T47D (cell line): Measurements from ENCODE around the gene CEP135.
"Not testable (repeated sequence)": the region's sequence is repeated elsewhere in the genome, so short reads cannot be mapped to it uniquely, and the experiment has no call there.

Experiments used
- DNase-seq, 2 experiments: peaks; one replicate each; pipeline versions ENCODE4 v3.0.0 to v3.0.0-alpha.2; 2011 to 2012; ENCODE audit warnings: low read depth in 1 of 2, low spot score in 1 of 2
- JUND ChIP-seq: IDR thresholded peaks from 2 replicates; pipeline ENCODE4 v1.6.1; 2012; ENCODE audit warnings: low read depth
- in situ Hi-C: cut with HindIII; loops from 2 replicates; pipeline ENCODE4 v1.10.0; 2016; ENCODE audit warnings: low sequenced_read_pairs, low pct_unique_long_range_greater_than_20kb

The CEP135 gene

GRCh38 chr4:55926610-55927009 is 22.1 kb upstream of the CEP135 start:
- no peak for DNase-seq
- TF ChIP-seq JUND: no peak

GRCh38 chr4:55927803-55928437 is 20.8 kb upstream of the CEP135 start:
- no peak for TF ChIP-seq JUND
- no peak for DNase-seq
- in situ Hi-C loops: no loop called here

More at GRCh38 chr4:55926610-55927009, 22.1 kb upstream of the CEP135 start:
- in situ Hi-C loops: no loop called here

- in situ Hi-C loops: no loop called here
- TF ChIP-seq JUND: no peak
- no peak for DNase-seq
These were observed 19.9 kb upstream of the CEP135 start for GRCh38 chr4:55928846-55929245.

GRCh38 chr4:55931043-55931442 is 17.7 kb upstream of the CEP135 start:
- TF ChIP-seq JUND: no peak
- in situ Hi-C loops: no loop called here

GRCh38 chr4:55931833-55932232 is 16.9 kb upstream of the CEP135 start:
- no peak for TF ChIP-seq JUND
- DNase-seq: no peak
- in situ Hi-C loops: no loop called here

More at GRCh38 chr4:55931043-55931442, 17.7 kb upstream of the CEP135 start:
- DNase-seq: no peak

GRCh38 chr4:55932511-55932910 is 16.2 kb upstream of the CEP135 start:
- no peak for DNase-seq
- in situ Hi-C loops: no loop called here
- TF ChIP-seq JUND: no peak

GRCh38 chr4:55933611-55934010 is 15.1 kb upstream of the CEP135 start:
- TF ChIP-seq JUND: no peak
- in situ Hi-C loops: no loop called here
- no peak for DNase-seq

GRCh38 chr4:55935907-55936306 is 12.8 kb upstream of the CEP135 start:
- DNase-seq, in situ Hi-C loops: not testable (repeated sequence)

GRCh38 chr4:55938481-55938880 is 10.3 kb upstream of the CEP135 start:
- in situ Hi-C loops: no loop called here
- TF ChIP-seq JUND: no peak
- DNase-seq: no peak

GRCh38 chr4:55939421-55939820 is 9.3 kb upstream of the CEP135 start:
- no peak for DNase-seq
- no peak for TF ChIP-seq JUND
- in situ Hi-C loops: no loop called here

- no peak for TF ChIP-seq JUND
- DNase-seq: no peak
- in situ Hi-C loops: no loop called here
These were observed 6.8 kb upstream of the CEP135 start for GRCh38 chr4:55941881-55942396.

- peak in 1 of 2 experiments; percentile 88 for DNase-seq
- in situ Hi-C loops: no loop called here
- TF ChIP-seq JUND: no peak
These were observed 1.4 kb upstream of the CEP135 start for GRCh38 chr4:55947254-55947882.

GRCh38 chr4:55947912-55948725 is 626 bp upstream of the CEP135 start:
- TF ChIP-seq JUND: no peak
- DNase-seq: peak in 1 of 2 experiments; percentile 67
- in situ Hi-C loops: no loop called here

- no peak for TF ChIP-seq JUND
- in situ Hi-C loops: no loop called here
- DNase-seq: no peak
These were observed 697 bp downstream of the CEP135 start for GRCh38 chr4:55949482-55949802.
